Hepatocyte (in vitro differentiated cells): ENCODE measurements around the gene HIGD1C. TPM values are rescaled to one million over a fixed set of nuclear protein-coding genes. Genes with fewer than 3 reads are reported as not detected.
"Not testable (repeated sequence)": the region's sequence is repeated elsewhere in the genome, so short reads cannot be mapped to it uniquely, and the experiment has no call there.

Source experiments
- DNase-seq: peaks from one replicate; pipeline ENCODE4 v3.0.0-alpha.2; 2016; ENCODE audit warnings: low spot score
- H2AFZ ChIP-seq: fragments of 200-600 bp; sonication (generic); 2 replicates; pipeline ENCODE4 v1.6.0; 2016; ENCODE audit warnings: antibody characterized with exemption, mild to moderate bottlenecking
- H3K27ac ChIP-seq: fragments of 200-600 bp; sonication (generic); 2 replicates; pipeline ENCODE4 v1.5.1; 2016; ENCODE audit warnings: mild to moderate bottlenecking
- H3K27me3 ChIP-seq: fragments of 200-600 bp; sonication (generic); 2 replicates; pipeline ENCODE4 v1.6.1; 2016
- H3K36me3 ChIP-seq: fragments of 200-600 bp; sonication (generic); replicated peaks from 2 replicates; pipeline ENCODE4 v1.5.1; 2016; ENCODE audit warnings: low read depth; ENCODE audit not compliant: insufficient read depth
- H3K4me1 ChIP-seq: fragments of 200-600 bp; sonication (generic); 2 replicates; pipeline ENCODE4 v1.5.1; 2016; ENCODE audit warnings: mild to moderate bottlenecking, moderate library complexity; ENCODE audit not compliant: insufficient read depth
- H3K4me2 ChIP-seq: fragments of 200-600 bp; sonication (generic); 2 replicates; pipeline ENCODE4 v1.6.0; 2016
- H3K4me3 ChIP-seq: fragments of 200-600 bp; sonication (generic); 2 replicates; pipeline ENCODE4 v1.5.1; 2016; ENCODE audit warnings: mild to moderate bottlenecking
- H3K79me2 ChIP-seq: fragments of 200-600 bp; sonication (generic); 2 replicates; pipeline ENCODE4 v1.6.0; 2017; ENCODE audit warnings: mild to moderate bottlenecking
- H3K9me2 ChIP-seq: fragments of 200-600 bp; sonication (generic); replicated peaks from 2 replicates; pipeline ENCODE4 v1.6.0; 2017; ENCODE audit warnings: mild to moderate bottlenecking; ENCODE audit not compliant: insufficient read depth
- H3K9me3 ChIP-seq: fragments of 200-600 bp; sonication (generic); 2 replicates; pipeline ENCODE4 v1.5.1; 2016; ENCODE audit warnings: low read depth, mild to moderate bottlenecking
- H4K20me1 ChIP-seq: fragments of 200-600 bp; sonication (generic); 2 replicates; pipeline ENCODE4 v1.6.0; 2016; ENCODE audit warnings: mild to moderate bottlenecking; ENCODE audit not compliant: insufficient read depth, poor library complexity, severe bottlenecking
- CTCF ChIP-seq: fragments of 200-600 bp; sonication (generic); IDR thresholded peaks from 2 replicates; pipeline ENCODE4 v1.5.1; 2016; ENCODE audit warnings: antibody characterized with exemption, mild to moderate bottlenecking; ENCODE audit not compliant: poor library complexity
- EZH2 ChIP-seq: fragments of 200-600 bp; sonication (generic); IDR thresholded peaks from 2 replicates; pipeline ENCODE4 v1.6.1; 2016; ENCODE audit warnings: antibody characterized with exemption, mild to moderate bottlenecking, borderline replicate concordance
- EZH2phosphoT487 ChIP-seq: fragments of 200-600 bp; sonication (generic); IDR thresholded peaks from one replicate; pipeline ENCODE4 v1.6.1; 2018; ENCODE audit warnings: antibody characterized with exemption, mild to moderate bottlenecking, low read depth, moderate library complexity; ENCODE audit not compliant: unreplicated experiment, severe bottlenecking
- WGBS: methylation state at CpG from one replicate; pipeline ENCODE4 v1.1.6; 2016; ENCODE audit warnings: low lambda C conversion rate; ENCODE audit errors: missing lambda C conversion rate; 5-methylcytosine and 5-hydroxymethylcytosine counted together
- polyA plus RNA-seq: library from polyadenylated mRNA; unstranded; fragments of >200 nt; fragmentation: Nextera tagmentation; extraction: Ambion mirVana; gene quantifications from 2 replicates; pipeline ENCODE4 v1.2.1, GENCODE V29; 2016
- total RNA-seq: library from RNA; depleted of rRNA; stranded (reverse); fragments of >200 nt; gene quantifications from 2 replicates; pipeline ENCODE4 v1.2.3, GENCODE V29; 2014

Gene HIGD1C
- total and polyA plus RNA-seq, 2 experiments from 2014 or later, result not detected

GRCh38 chr12:50949801-50950302, 2.5 kb upstream of the HIGD1C start:
- WGBS, result 83% methylated on average over 4 of the region's 4 CpGs

GRCh38 chr12:50951112-50951511, 1.2 kb upstream of the HIGD1C start:
- H3K9me2 ChIP-seq, result no peaks in the 10 kb centered on the region
- no peaks in the 10 kb centered on the region for H3K4me1 ChIP-seq
- H3K9me3 ChIP-seq, result no peaks in the 10 kb centered on the region
- H4K20me1 ChIP-seq, result no peaks in the 10 kb centered on the region
- H3K4me2 ChIP-seq, result no peak overlapping the region
- H3K4me3 ChIP-seq, result no peak overlapping the region
- DNase-seq, result no peak
- no peaks in the 10 kb centered on the region for H3K36me3 ChIP-seq
- H3K27ac ChIP-seq, result no peak overlapping the region
- no peaks in the 10 kb centered on the region for H3K27me3 ChIP-seq
- H2AFZ ChIP-seq, result no peak overlapping the region
- no peaks in the 10 kb centered on the region for H3K79me2 ChIP-seq
- TF ChIP-seq CTCF, result no peak
- TF ChIP-seq EZH2, result no peak
- no peak for TF ChIP-seq EZH2phosphoT487
- 89% methylated on average over 2 of the region's 2 CpGs for WGBS

More at GRCh38 chr12:50949801-50950302, 2.5 kb upstream of the HIGD1C start:
- Histone ChIP-seq H2AFZ (no peak overlapping the region), H3K9me3 (no peaks in the 10 kb centered on the region), H3K9me2 (no peaks in the 10 kb centered on the region), H3K79me2 (no peaks in the 10 kb centered on the region), H4K20me1 (no peaks in the 10 kb centered on the region), H3K4me1 (no peaks in the 10 kb centered on the region), H3K27ac (no peak overlapping the region), H3K4me2 (no peak overlapping the region), H3K36me3 (no peaks in the 10 kb centered on the region), H3K4me3 (no peak overlapping the region), H3K27me3 (no peaks in the 10 kb centered on the region)
- DNase-seq, result no peak
- TF ChIP-seq EZH2 (no peak), CTCF (no peak), EZH2phosphoT487 (no peak)

- Histone ChIP-seq H3K4me1 (no peaks in the 10 kb centered on the region), H3K4me2 (no peak overlapping the region), H3K79me2 (no peaks in the 10 kb centered on the region), H3K9me3 (no peaks in the 10 kb centered on the region), H3K27ac (no peak overlapping the region), H2AFZ (no peak overlapping the region), H3K36me3 (no peaks in the 10 kb centered on the region), H3K4me3 (no peak overlapping the region), H3K27me3 (no peaks in the 10 kb centered on the region), H3K9me2 (no peaks in the 10 kb centered on the region), H4K20me1 (no peaks in the 10 kb centered on the region)
- no peak for TF ChIP-seq EZH2
- no peak for TF ChIP-seq EZH2phosphoT487
- no peak for TF ChIP-seq CTCF
- WGBS, result 89% methylated on average over 7 of the region's 7 CpGs
- DNase-seq, result no peak
Measured at GRCh38 chr12:50953047-50953446, 703 bp downstream of the HIGD1C start.

- H3K4me3 ChIP-seq, H4K20me1 ChIP-seq, DNase-seq, H3K79me2 ChIP-seq, H3K9me3 ChIP-seq, H3K9me2 ChIP-seq, H3K27me3 ChIP-seq, H3K36me3 ChIP-seq, H3K4me2 ChIP-seq, H3K27ac ChIP-seq, H2AFZ ChIP-seq, H3K4me1 ChIP-seq: not testable (repeated sequence)
- WGBS, result 97% methylated on average over 2 of the region's 2 CpGs
Measured at GRCh38 chr12:50954789-50955188, 2.4 kb downstream of the HIGD1C start.
